Tibial nerve (tissue), 4 donors: ENCODE data around the gene DPP10.

Experiments
- CTCF ChIP-seq, 5 experiments: fragments of 200-600 bp in 3 of 5; fragments of 450-650 bp in 2 of 5; sonication (generic) in 3 of 5; IDR thresholded peaks; one replicate each; pipeline ENCODE4 v1.5.1; 2016 to 2019; ENCODE audit warnings: antibody characterized with exemption in 5 of 5, mild to moderate bottlenecking in 3 of 5, moderate library complexity in 2 of 5
- EP300 ChIP-seq, 2 donors: sonication (generic); formaldehyde crosslinking; IDR thresholded peaks; one replicate each; pipeline ENCODE4 v1.6.1; 2017; ENCODE audit warnings: antibody characterized with exemption in 2 of 2, mild to moderate bottlenecking in 1 of 2
- POLR2A ChIP-seq, 2 donors: fragments of 450-650 bp; IDR thresholded peaks; one replicate each; pipeline ENCODE4 v1.6.1; 2017; ENCODE audit warnings: antibody characterized with exemption in 2 of 2, mild to moderate bottlenecking in 2 of 2, moderate library complexity in 2 of 2

GRCh38 chr2:115580784-115581183 is 1138.3 kb downstream of the DPP10 start:
- TF ChIP-seq CTCF (IDR thresholded peaks at IDR 0.05) (no peak), POLR2A (IDR thresholded peaks at IDR 0.05) (no peak), EP300 (IDR thresholded peaks at IDR 0.05) (no peak)
